Skeletal muscle satellite cell (primary cell): Measurements from ENCODE around the gene XCL1.
"Not testable (repeated sequence)": the region's sequence is repeated elsewhere in the genome, so short reads cannot be mapped to it uniquely, and the experiment has no call there.

Source experiments
- H3K27me3 ChIP-seq: 2 replicates; pipeline ENCODE4 v1.7.0; 2013; ENCODE audit warnings: low read length; ENCODE audit not compliant: control insufficient read depth, insufficient read depth
- H3K36me3 ChIP-seq: 2 replicates; pipeline ENCODE4 v1.7.0; 2013; ENCODE audit warnings: mild to moderate bottlenecking, control low read depth, low read length; ENCODE audit not compliant: insufficient read depth
- H3K4me1 ChIP-seq: 2 replicates; pipeline ENCODE4 v1.7.0; 2013; ENCODE audit warnings: low read length; ENCODE audit not compliant: control insufficient read depth, insufficient read depth
- H3K4me2 ChIP-seq: 2 replicates; pipeline ENCODE4 v1.7.0; 2013; ENCODE audit warnings: mild to moderate bottlenecking, low read length
- H3K4me3 ChIP-seq: 2 replicates; pipeline ENCODE4 v1.7.0; 2013; ENCODE audit warnings: low read length
- H3K9ac ChIP-seq: 2 replicates; pipeline ENCODE4 v1.7.0; 2013; ENCODE audit warnings: mild to moderate bottlenecking, low read depth, low read length, moderate library complexity
- H3K9me3 ChIP-seq: replicated peaks from 2 replicates; pipeline ENCODE4 v1.7.0; 2013; ENCODE audit warnings: mild to moderate bottlenecking, control low read depth, low read length

XCL1 gene

GRCh38 chr1:168570652-168571051, 5.8 kb upstream of the XCL1 start:
- Histone ChIP-seq H3K9ac (no peak overlapping the region), H3K4me1 (no peaks in the 10 kb centered on the region), H3K4me2 (no peak overlapping the region), H3K4me3 (no peak overlapping the region), H3K36me3 (no peaks in the 10 kb centered on the region), H3K27me3 (peaks cover 4% of the 10 kb centered on the region), H3K9me3 (no peaks in the 10 kb centered on the region)

GRCh38 chr1:168572633-168573032, 3.8 kb upstream of the XCL1 start:
- Histone ChIP-seq H3K9me3 (no peaks in the 10 kb centered on the region), H3K27me3 (peaks cover 6% of the 10 kb centered on the region), H3K9ac (no peak overlapping the region), H3K4me1 (no peaks in the 10 kb centered on the region), H3K4me2 (no peak overlapping the region), H3K36me3 (no peaks in the 10 kb centered on the region), H3K4me3 (no peak overlapping the region)

GRCh38 chr1:168574234-168574633, 2.2 kb upstream of the XCL1 start:
- not testable (repeated sequence) for H3K4me1 ChIP-seq, H3K4me3 ChIP-seq, H3K4me2 ChIP-seq, H3K9ac ChIP-seq, H3K36me3 ChIP-seq, H3K9me3 ChIP-seq
- peaks cover 11% of the 10 kb centered on the region for H3K27me3 ChIP-seq

- not testable (repeated sequence) for H3K4me1 ChIP-seq, H3K36me3 ChIP-seq, H3K27me3 ChIP-seq, H3K4me2 ChIP-seq, H3K9ac ChIP-seq, H3K4me3 ChIP-seq, H3K9me3 ChIP-seq
Observed at GRCh38 chr1:168578531-168579185, 2.3 kb downstream of the XCL1 start.

GRCh38 chr1:168580290-168580689, 3.9 kb downstream of the XCL1 start:
- H3K36me3 ChIP-seq, H3K9me3 ChIP-seq, H3K4me2 ChIP-seq, H3K27me3 ChIP-seq, H3K9ac ChIP-seq, H3K4me1 ChIP-seq, H3K4me3 ChIP-seq: not testable (repeated sequence)

- not testable (repeated sequence) for H3K4me1 ChIP-seq, H3K27me3 ChIP-seq, H3K9me3 ChIP-seq, H3K4me2 ChIP-seq, H3K4me3 ChIP-seq, H3K9ac ChIP-seq, H3K36me3 ChIP-seq
Observed at GRCh38 chr1:168580991-168581390, 4.6 kb downstream of the XCL1 start.

GRCh38 chr1:168581817-168582572, 5.6 kb downstream of the XCL1 start:
- no peaks in the 10 kb centered on the region for H3K9me3 ChIP-seq
- no peak overlapping the region for H3K4me3 ChIP-seq
- H3K4me2 ChIP-seq, result no peak overlapping the region
- peaks cover 7% of the 10 kb centered on the region for H3K27me3 ChIP-seq
- no peak overlapping the region for H3K9ac ChIP-seq
- no peaks in the 10 kb centered on the region for H3K36me3 ChIP-seq
- H3K4me1 ChIP-seq, result peaks cover 8% of the 10 kb centered on the region

GRCh38 chr1:168582688-168583336, 6.4 kb downstream of the XCL1 start:
- no peaks in the 10 kb centered on the region for H3K36me3 ChIP-seq
- H3K4me2 ChIP-seq, result no peak overlapping the region
- peaks cover 5% of the 10 kb centered on the region for H3K27me3 ChIP-seq
- H3K9ac ChIP-seq, result no peak overlapping the region
- H3K4me3 ChIP-seq, result no peak overlapping the region
- H3K4me1 ChIP-seq, result peaks cover 8% of the 10 kb centered on the region
- no peaks in the 10 kb centered on the region for H3K9me3 ChIP-seq

GRCh38 chr1:168583571-168583970, 7.2 kb downstream of the XCL1 start:
- Histone ChIP-seq H3K4me2 (no peak overlapping the region), H3K4me3 (no peak overlapping the region), H3K27me3 (peaks cover 2% of the 10 kb centered on the region), H3K4me1 (peaks cover 8% of the 10 kb centered on the region), H3K9ac (no peak overlapping the region), H3K36me3 (no peaks in the 10 kb centered on the region), H3K9me3 (no peaks in the 10 kb centered on the region)

- peaks cover 8% of the 10 kb centered on the region for H3K4me1 ChIP-seq
- no peaks in the 10 kb centered on the region for H3K27me3 ChIP-seq
- H3K9ac ChIP-seq, result no peak overlapping the region
- H3K4me3 ChIP-seq, result no peak overlapping the region
- H3K4me2 ChIP-seq, result no peak overlapping the region
- no peaks in the 10 kb centered on the region for H3K9me3 ChIP-seq
- H3K36me3 ChIP-seq, result no peaks in the 10 kb centered on the region
Observed at GRCh38 chr1:168585191-168585590, 8.8 kb downstream of the XCL1 start.

- Histone ChIP-seq H3K27me3 (peaks cover 4% of the 10 kb centered on the region), H3K4me1 (peaks cover 8% of the 10 kb centered on the region), H3K9ac (no peak overlapping the region), H3K9me3 (no peaks in the 10 kb centered on the region), H3K36me3 (no peaks in the 10 kb centered on the region), H3K4me2 (no peak overlapping the region), H3K4me3 (no peak overlapping the region)
Observed at GRCh38 chr1:168585937-168586336, 9.5 kb downstream of the XCL1 start.
